ENCODE data around the gene PLA2G2F.
A peak's percentile ranks its signal among the peaks of the same experiment; 100 is the strongest.

PLA2G2F gene

DNA sequence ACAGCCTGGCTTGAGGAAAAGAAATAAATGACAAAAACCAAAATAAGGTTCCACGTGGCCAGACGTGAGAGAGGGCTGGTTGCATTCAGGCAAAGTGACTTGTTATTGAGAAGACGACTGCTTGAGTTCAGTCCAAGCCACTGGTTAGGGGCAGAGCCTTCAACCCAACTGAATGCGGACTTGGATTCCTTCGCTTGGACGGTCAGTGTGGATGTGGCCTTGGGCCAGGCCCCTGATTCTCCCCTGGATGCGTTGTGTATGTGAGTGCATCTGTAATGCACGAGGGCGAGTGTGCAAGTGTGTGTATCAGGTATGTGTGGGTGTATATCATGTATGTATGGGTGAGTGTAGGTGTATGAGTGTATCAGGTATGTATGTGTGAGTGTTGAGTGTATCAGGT lies 1.9 kb downstream of the PLA2G2F start:
- H3K27ac Mint-ChIP-seq: no peak overlapping the region
- no peaks in the 10 kb centered on the region for H3K4me1 Mint-ChIP-seq (ENCODE audit: low read depth in 2 of 2)
- no peak for ATAC-seq (replicated peaks)
- peaks cover 2% of the 10 kb centered on the region for H3K36me3 Mint-ChIP-seq (ENCODE audit: insufficient read depth)
- H3K4me3 Mint-ChIP-seq: no peak overlapping the region
- H3K9me3 Mint-ChIP-seq: no peaks in the 10 kb centered on the region
- no peak for DNase-seq
- peaks cover 6 to 44% of the 10 kb centered on the region in 2 donors for H3K27me3 Mint-ChIP-seq

DNA sequence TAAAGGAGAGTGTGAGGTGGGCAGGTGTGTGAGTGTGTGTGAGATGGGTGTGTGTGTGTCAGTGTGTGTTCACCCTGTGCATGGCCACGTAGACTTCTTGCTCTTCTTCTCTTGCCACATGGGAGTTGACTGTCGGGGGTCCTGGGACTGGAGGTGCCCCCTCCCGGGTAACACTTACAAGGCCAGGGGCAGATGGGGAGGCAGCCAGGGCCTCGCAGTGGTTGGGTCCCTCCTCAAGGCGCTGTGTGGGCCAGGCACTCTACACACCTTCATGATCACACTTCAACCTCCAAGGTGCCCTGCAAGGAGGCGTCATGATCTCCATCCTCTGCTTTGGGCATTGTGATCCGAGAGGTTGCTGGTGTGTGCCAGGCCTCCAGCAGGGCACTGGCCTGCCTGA lies 2.3 kb downstream of the PLA2G2F start:
- ATAC-seq (replicated peaks) (no peak), DNase-seq (no peak)
- no peak overlapping the region for H3K27ac Mint-ChIP-seq
- no peaks in the 10 kb centered on the region for H3K4me1 Mint-ChIP-seq (ENCODE audit: low read depth in 2 of 2)
- H3K9me3 Mint-ChIP-seq: no peaks in the 10 kb centered on the region
- no peak overlapping the region for H3K4me3 Mint-ChIP-seq
- H3K27me3 Mint-ChIP-seq: peaks cover 6 to 44% of the 10 kb centered on the region in 2 donors
- H3K36me3 Mint-ChIP-seq (ENCODE audit: insufficient read depth): peaks cover 2% of the 10 kb centered on the region

DNA sequence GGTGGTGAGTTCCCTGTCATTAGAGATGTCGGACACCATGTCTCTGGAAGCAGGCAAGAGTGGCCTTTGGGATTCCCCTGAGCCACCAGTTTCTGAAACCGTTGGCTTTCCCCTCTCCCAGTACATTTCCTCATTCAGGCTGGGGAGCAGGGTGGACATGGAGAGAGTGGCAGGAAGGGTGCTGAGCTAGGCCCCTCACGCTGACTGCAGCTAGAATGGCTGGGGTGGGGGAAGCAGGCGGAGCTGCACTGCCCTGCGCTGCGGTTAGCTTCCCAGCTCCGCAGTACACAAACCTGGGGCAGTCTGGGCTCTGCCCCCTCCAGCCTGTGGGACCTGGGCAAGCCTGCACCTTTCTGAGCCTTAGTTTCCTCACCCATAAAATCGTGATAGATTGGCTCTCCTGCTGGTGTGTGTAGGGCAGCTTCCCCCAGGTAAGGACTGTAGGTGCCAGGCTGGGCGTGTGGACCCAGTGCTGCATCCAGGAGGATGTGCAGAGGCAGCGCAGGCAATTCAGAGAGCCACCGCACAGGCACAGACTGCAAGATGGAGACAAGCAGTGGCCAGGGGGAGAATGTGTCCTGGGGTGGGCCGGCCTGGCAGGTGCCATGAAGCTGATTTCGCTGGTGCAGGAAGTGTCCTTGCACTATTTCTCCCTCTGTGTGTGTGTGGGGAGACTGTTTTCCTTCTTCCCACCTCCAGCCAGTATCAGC lies 3.0 kb downstream of the PLA2G2F start:
- Mint-ChIP-seq H3K36me3 (ENCODE audit: insufficient read depth) (peaks cover 2% of the 10 kb centered on the region), H3K27ac (no peak overlapping the region), H3K9me3 (no peaks in the 10 kb centered on the region), H3K4me3 (no peak overlapping the region), H3K27me3 (peaks cover 6 to 44% of the 10 kb centered on the region in 2 donors), H3K4me1 (ENCODE audit: low read depth in 2 of 2) (no peaks in the 10 kb centered on the region)
- ATAC-seq (replicated peaks): no peak
- DNase-seq: no peak

DNA sequence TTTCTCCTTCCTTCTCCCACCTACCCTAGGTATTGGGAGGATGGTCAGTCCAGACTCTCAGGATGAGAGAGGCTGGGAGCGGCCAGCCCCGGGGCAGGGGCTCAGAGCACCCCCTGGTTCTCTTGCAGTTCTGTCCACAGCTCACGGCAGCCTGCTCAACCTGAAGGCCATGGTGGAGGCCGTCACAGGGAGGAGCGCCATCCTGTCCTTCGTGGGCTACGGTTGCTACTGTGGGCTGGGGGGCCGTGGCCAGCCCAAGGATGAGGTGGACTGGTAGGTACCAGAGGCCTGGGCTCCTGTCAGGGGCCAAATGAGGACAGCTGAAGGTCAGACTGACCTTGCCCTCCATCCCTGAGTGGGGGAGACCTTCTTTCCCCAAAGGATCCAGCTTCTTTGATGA lies 4.2 kb downstream of the PLA2G2F start:
- H3K27me3 Mint-ChIP-seq: peaks cover 6 to 37% of the 10 kb centered on the region in 2 donors
- no peaks in the 10 kb centered on the region for H3K4me1 Mint-ChIP-seq (ENCODE audit: low read depth in 2 of 2)
- peaks cover 2% of the 10 kb centered on the region for H3K36me3 Mint-ChIP-seq (ENCODE audit: insufficient read depth)
- DNase-seq (no peak), ATAC-seq (replicated peaks) (no peak)
- no peak overlapping the region for H3K4me3 Mint-ChIP-seq
- H3K9me3 Mint-ChIP-seq: no peaks in the 10 kb centered on the region
- H3K27ac Mint-ChIP-seq: no peak overlapping the region

- H3K27me3 Mint-ChIP-seq: peaks cover 6 to 30% of the 10 kb centered on the region in 2 donors
- H3K4me3 Mint-ChIP-seq: no peak overlapping the region
- no peak for DNase-seq
- no peak for ATAC-seq (replicated peaks)
- peaks cover 2% of the 10 kb centered on the region for H3K36me3 Mint-ChIP-seq (ENCODE audit: insufficient read depth)
- no peaks in the 10 kb centered on the region for H3K9me3 Mint-ChIP-seq
- no peaks in the 10 kb centered on the region for H3K4me1 Mint-ChIP-seq (ENCODE audit: low read depth in 2 of 2)
- H3K27ac Mint-ChIP-seq: no peak overlapping the region
These were observed 4.8 kb downstream of the PLA2G2F start for GRCh38 chr1:20143734-20144565.

- no peak for DNase-seq
- H3K4me3 Mint-ChIP-seq: no peak overlapping the region
- ATAC-seq (replicated peaks): no peak
These were observed 8.9 kb downstream of the PLA2G2F start for GRCh38 chr1:20147846-20148570.

GRCh38 chr1:20148571-20149500 lies 9.7 kb downstream of the PLA2G2F start:
- peak overlapping the region in 1 of 2 donors; percentile 44 for H3K27ac Mint-ChIP-seq
- H3K27me3 Mint-ChIP-seq: no peaks in the 10 kb centered on the region
- ATAC-seq (replicated peaks) (no peak), DNase-seq (no peak)
- H3K36me3 Mint-ChIP-seq (ENCODE audit: insufficient read depth): peaks cover 2% of the 10 kb centered on the region
- H3K4me3 Mint-ChIP-seq: no peak overlapping the region
- peaks cover 4 to 9% of the 10 kb centered on the region in 2 donors for H3K4me1 Mint-ChIP-seq (ENCODE audit: low read depth in 2 of 2)
- H3K9me3 Mint-ChIP-seq: no peaks in the 10 kb centered on the region

More at GRCh38 chr1:20147846-20148570, 8.9 kb downstream of the PLA2G2F start:
- Mint-ChIP-seq H3K4me1 (ENCODE audit: low read depth in 2 of 2) (peaks cover 4 to 9% of the 10 kb centered on the region in 2 donors), H3K27ac (no peak overlapping the region), H3K9me3 (no peaks in the 10 kb centered on the region), H3K27me3 (no peaks in the 10 kb centered on the region), H3K36me3 (ENCODE audit: insufficient read depth) (peaks cover 2% of the 10 kb centered on the region)

GRCh38 chr1:20149601-20150325 lies 10.6 kb downstream of the PLA2G2F start:
- Mint-ChIP-seq H3K4me1 (ENCODE audit: low read depth in 2 of 2) (peaks cover 10 to 14% of the 10 kb centered on the region in 2 donors), H3K4me3 (no peak overlapping the region), H3K27ac (peak overlapping the region in 1 of 2 donors; percentile 12), H3K9me3 (no peaks in the 10 kb centered on the region), H3K27me3 (no peaks in the 10 kb centered on the region), H3K36me3 (ENCODE audit: insufficient read depth) (peaks cover 2% of the 10 kb centered on the region)
- DNase-seq (no peak), ATAC-seq (replicated peaks) (no peak)

DNA sequence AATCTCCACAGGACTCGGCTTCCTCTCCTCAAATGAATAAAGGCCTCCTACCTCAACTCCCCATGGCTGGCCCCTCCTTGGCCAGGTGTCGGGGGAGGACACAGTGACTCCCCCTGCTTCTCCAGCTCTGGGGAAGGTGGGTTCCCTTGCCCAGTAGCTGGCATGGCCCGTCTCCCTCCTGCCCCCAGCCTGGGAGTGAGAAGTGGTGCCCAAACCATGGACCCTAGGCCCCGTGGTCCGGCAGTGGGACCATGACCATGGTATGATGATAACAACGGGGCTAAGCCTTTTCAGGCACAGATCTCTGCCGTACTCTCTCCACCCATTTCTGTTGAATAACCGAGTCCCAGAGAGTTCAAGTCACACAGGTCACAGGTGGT lies 11.2 kb downstream of the PLA2G2F start:
- peak overlapping the region in 1 of 2 donors; percentile 12 for H3K27ac Mint-ChIP-seq
- no peaks in the 10 kb centered on the region for H3K9me3 Mint-ChIP-seq
- peaks cover 2% of the 10 kb centered on the region for H3K36me3 Mint-ChIP-seq (ENCODE audit: insufficient read depth)
- ATAC-seq (replicated peaks) (no peak), DNase-seq (no peak)
- no peaks in the 10 kb centered on the region for H3K27me3 Mint-ChIP-seq
- peaks cover 12 to 19% of the 10 kb centered on the region in 2 donors for H3K4me1 Mint-ChIP-seq (ENCODE audit: low read depth in 2 of 2)
- no peak overlapping the region for H3K4me3 Mint-ChIP-seq

DNA sequence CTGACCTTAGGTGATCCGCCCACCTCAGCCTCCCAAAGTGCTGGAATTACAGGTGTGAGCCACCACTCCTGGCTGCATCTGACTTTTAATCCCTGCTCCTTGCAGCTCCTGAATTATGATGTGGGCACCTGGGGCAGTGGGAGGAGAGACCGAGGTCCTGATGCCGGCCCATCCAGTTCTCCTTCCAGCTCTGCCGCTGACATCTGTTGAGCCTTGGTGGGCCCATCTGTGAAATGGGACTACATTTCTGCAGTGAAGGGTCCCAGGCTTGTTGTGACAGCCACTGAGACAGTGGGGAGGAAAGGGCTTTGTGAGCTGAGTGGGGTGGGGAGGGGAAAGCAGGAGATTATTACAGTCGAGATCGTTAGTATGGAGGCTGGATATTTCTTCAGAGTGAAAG lies 11.8 kb downstream of the PLA2G2F start:
- Mint-ChIP-seq H3K27ac (no peak overlapping the region), H3K36me3 (ENCODE audit: insufficient read depth) (peaks cover under 1% of the 10 kb centered on the region), H3K9me3 (no peaks in the 10 kb centered on the region), H3K27me3 (no peaks in the 10 kb centered on the region), H3K4me3 (peak overlapping the region in 1 of 2 donors; percentile 88), H3K4me1 (ENCODE audit: low read depth in 2 of 2) (peaks cover 12 to 19% of the 10 kb centered on the region in 2 donors)
- no peak for ATAC-seq (replicated peaks)
- DNase-seq: no peak

- peak; percentile 73 for DNase-seq
- peak overlapping the region; percentile 54 to 83 for H3K27ac Mint-ChIP-seq
These were observed 12.9 kb downstream of the PLA2G2F start for GRCh38 chr1:20151906-20152598.

GRCh38 chr1:20152599-20152930 lies 13.4 kb downstream of the PLA2G2F start:
- no peaks in the 10 kb centered on the region for H3K36me3 Mint-ChIP-seq (ENCODE audit: insufficient read depth)
- peak overlapping the region; percentile 82 to 88 for H3K4me3 Mint-ChIP-seq
- H3K27ac Mint-ChIP-seq: peak overlapping the region; percentile 54 to 83
- H3K27me3 Mint-ChIP-seq: no peaks in the 10 kb centered on the region
- H3K4me1 Mint-ChIP-seq (ENCODE audit: low read depth in 2 of 2): peaks cover 12 to 19% of the 10 kb centered on the region in 2 donors
- no peaks in the 10 kb centered on the region for H3K9me3 Mint-ChIP-seq
- DNase-seq (no peak), ATAC-seq (replicated peaks) (no peak)

More at GRCh38 chr1:20151906-20152598, 12.9 kb downstream of the PLA2G2F start:
- no peaks in the 10 kb centered on the region for H3K9me3 Mint-ChIP-seq
- H3K4me1 Mint-ChIP-seq (ENCODE audit: low read depth in 2 of 2): peaks cover 12 to 19% of the 10 kb centered on the region in 2 donors
- no peaks in the 10 kb centered on the region for H3K36me3 Mint-ChIP-seq (ENCODE audit: insufficient read depth)
- no peaks in the 10 kb centered on the region for H3K27me3 Mint-ChIP-seq
- peak; percentile 94 for ATAC-seq (replicated peaks)
- peak overlapping the region; percentile 82 to 88 for H3K4me3 Mint-ChIP-seq
